NCI-H510A treated with DMSO at 0.1 percent for 48 hours (cell line): ENCODE data around the gene TMEM132A.
"Not testable (repeated sequence)": the region's sequence is repeated elsewhere in the genome, so short reads cannot be mapped to it uniquely, and the experiment has no call there.

ENCODE experiments used
- DNase-seq: peaks from one replicate; lab custom pipeline; 2025; lab: John Stamatoyannopoulos, UW

Gene TMEM132A

GRCh38 chr11:60964801-60965200 is 40.5 kb downstream of the TMEM132A start:
- DNase-seq: no peak

DNA sequence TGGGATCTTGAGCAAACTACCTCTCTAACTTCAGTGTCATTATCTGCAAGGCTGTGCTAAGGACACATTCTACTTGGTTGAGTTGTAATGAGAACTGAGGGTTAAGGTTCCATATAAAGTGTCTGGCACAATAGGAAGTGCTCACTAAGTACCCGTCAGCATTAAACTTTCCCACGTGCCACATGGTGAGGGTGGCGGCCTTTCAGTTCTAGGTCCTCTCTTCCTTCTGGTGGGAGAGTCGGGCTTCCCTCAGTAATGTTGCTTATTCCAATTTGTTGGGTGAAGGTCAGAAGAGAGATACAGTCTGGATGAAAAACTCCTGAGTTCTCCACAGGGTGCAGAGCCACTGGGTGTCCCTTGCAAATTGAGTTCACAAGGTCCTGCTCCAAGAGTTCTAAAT is 42.6 kb downstream of the TMEM132A start:
- DNase-seq: no peak

- DNase-seq: no peak
These were observed 44.0 kb downstream of the TMEM132A start for GRCh38 chr11:60968223-60968622.

- DNase-seq: no peak
These were observed 46.1 kb downstream of the TMEM132A start for GRCh38 chr11:60970369-60970774.

DNA sequence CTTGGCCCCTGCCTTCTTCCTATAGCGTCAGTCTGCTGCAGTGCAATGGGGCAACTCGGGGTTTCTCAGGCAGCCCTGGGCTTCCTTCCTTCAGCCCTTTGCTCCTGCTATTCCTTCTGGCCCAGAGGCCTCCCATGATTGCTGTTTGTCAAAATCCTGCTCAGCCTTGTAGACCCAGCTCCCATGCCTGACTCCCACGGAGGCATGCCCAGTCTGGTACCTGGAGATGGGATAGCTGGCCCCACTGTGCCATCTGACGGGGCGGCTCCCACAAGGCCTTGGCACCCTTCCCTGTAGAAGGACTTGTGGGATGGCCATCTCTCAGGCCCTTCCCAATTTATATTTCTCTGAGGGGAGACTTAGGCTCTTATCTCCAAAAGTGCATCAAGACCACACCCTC is 46.6 kb downstream of the TMEM132A start:
- no peak for DNase-seq

GRCh38 chr11:60971520-60971919 is 47.3 kb downstream of the TMEM132A start, which contains the start of gene CD6:
TSS of gene CD6 (plus strand) at chr11:60971680. CDS start at chr11:60971866, 186 bp downstream.
- no peak for DNase-seq

- no peak for DNase-seq
These were observed 48.1 kb downstream of the TMEM132A start for GRCh38 chr11:60972182-60973030.

- no peak for DNase-seq
These were observed 49.4 kb downstream of the TMEM132A start for GRCh38 chr11:60973699-60974098.

DNA sequence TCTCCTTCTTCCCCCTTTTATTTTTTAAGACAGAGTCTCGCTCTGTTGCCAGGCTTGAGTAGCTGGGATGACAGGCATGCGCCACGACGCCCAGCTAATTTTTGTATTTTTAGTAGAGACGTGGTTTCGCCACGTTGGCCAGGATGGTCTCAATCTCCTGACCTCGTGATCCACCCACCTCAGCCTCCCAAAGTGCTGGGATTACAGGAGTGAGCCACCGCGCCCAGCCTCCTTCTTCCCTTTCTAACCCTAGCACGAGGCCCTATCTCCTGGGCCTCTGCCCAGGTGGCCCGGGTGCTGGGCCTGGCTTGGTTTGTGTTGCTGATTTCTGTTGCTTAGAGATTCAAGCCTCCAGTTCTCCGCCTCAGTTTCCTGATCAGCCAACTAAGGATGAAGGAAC is 50.1 kb downstream of the TMEM132A start:
- DNase-seq: not testable (repeated sequence)

DNA sequence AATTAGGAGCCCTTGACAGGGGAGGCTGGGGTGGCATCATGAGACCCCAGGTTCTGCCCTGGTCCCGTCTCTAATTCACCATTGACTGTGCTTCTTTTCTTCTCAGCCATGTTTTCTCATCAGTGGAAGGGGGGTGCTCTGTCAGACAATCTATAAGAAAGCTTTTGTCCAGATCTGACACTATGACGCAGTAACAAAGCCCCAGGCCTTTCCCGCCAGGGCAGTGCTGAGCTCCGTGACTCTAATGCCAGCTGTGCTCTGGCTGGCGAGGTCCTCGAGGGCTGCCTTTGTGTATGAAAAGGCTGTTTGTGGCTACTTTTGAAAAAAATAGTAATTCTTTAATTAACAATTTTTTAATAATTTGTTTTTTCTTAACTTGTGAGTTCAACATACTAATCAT is 50.5 kb downstream of the TMEM132A start:
- no peak for DNase-seq

- DNase-seq: no peak
These were observed 53.0 kb downstream of the TMEM132A start for GRCh38 chr11:60977224-60977623.

GRCh38 chr11:60977836-60978235 is 53.6 kb downstream of the TMEM132A start:
- DNase-seq: no peak

DNA sequence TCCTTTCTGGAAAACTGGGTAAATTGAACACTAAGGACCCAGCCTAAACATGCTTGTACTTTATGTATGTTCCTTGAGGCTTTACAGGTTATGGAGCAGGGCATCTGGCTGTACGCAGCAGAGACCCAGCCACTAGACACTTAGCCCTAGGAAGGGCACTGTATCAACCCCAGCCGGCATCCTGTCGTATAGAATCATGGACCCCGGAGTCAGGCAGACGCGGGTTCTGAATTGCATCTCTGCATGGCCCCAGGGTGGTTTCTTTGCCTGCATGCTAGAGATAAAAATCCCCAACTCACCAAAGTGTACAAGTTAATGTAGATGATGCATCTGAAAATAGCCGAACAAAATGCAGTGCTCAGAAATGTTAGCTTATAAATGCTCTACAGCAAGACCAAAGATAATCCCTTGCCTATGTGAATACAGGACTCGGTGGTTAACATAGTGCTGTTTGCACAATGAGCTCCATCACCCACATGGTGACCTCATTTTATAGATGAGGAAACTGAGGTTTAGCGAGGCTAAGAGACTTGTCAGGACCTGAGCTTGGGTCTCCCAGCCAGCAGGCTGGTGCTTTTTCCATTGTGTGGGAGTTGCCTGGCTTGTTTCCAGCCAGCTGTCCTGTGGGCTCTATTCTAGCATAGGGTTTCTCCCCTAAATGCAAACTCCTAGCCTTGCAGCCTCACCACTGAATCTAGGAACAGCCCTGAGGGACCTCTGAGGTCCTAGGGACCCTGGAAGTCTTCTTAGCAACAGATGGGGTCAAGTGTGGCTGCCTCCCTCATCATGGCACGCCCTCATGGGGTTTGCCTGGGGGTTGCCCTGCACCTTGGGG is 54.5 kb downstream of the TMEM132A start:
- no peak for DNase-seq

DNA sequence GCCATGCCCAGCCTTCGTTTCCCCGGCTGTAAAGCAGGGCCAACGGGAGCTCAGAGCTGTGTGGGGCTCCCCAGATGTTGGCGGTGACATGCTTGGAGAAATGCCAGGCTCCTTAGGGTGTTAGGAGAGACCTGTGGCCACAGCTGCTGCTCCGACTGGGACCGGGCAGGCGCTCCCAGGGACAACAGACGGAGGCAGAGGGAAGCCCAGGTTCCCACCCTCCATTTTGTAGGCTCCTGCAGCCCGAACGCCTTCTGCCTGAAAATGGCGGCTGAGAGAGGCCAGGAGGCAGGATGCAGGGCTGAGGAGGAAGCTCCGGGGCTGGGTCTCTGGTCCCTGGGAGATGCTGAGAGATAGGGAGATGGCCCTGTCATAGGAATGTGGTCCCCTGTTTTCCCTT is 57.3 kb downstream of the TMEM132A start:
- DNase-seq: no peak

- no peak for DNase-seq
These were observed 57.9 kb downstream of the TMEM132A start for GRCh38 chr11:60982184-60982583.

DNA sequence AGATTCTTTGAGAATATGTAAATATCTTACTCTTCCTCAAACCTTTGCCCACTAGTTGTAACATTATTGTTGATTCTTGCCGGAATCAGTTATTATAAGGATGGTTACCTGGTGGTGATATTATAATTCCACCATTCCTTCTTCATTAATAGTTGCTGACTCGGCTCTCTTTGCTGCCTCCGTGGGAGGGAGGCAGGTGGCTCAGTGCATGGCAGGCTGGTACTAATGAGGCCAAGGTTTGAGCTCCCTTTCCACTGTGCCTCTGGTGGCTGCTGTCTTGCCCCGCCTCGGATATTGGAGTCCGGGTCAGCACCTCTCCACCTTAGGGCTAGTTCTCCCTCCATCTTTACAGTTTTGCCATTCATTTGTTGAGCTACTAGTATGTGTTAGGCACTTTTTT is 59.9 kb downstream of the TMEM132A start:
- DNase-seq: no peak

GRCh38 chr11:60984636-60985035 is 60.4 kb downstream of the TMEM132A start:
- no peak for DNase-seq

DNA sequence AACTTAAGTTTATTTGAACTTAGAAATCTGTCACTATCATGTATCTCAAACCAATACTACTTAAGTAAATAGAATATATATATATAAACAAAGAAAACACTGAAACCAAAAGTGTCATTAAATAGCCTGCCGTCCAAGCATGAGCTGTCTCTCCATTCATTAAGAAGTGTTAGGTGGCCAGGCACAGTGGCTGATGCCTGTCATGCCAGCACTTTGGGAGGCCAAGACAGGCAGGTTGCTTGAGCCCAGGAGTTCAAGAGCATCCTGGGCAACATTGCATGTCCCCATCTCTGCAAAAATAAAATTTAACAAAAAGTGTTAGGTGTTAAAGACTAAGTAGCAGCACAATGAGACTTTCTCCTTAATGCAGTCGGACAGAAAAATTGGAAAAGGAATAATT is 61.2 kb downstream of the TMEM132A start:
- no peak for DNase-seq

- DNase-seq: no peak
These were observed 62.0 kb downstream of the TMEM132A start for GRCh38 chr11:60985991-60986915.
